GM19463 (cell line): Measurements from ENCODE around the gene CPB2.

Experiments
- ATAC-seq: cut with Tn5 transposase; IDR thresholded peaks from one replicate; pipeline ENCODE4 v1.9.1; 2021; ENCODE audit warnings: mild to moderate bottlenecking, moderate library complexity; ENCODE audit not compliant: unreplicated experiment

The CPB2 gene

GRCh38 chr13:46053162-46054012 lies 51.4 kb downstream of the CPB2 start:
- ATAC-seq = no peak

GRCh38 chr13:46052319-46053161 lies 52.3 kb downstream of the CPB2 start, which contains the start of gene ZC3H13:
ZC3H13 (minus strand) TSS chr13:46052746; CDS start chr13:46045507, 7,239 bp downstream.
- ATAC-seq = peak; percentile 100

- no peak for ATAC-seq
Observed at GRCh38 chr13:46051968-46052318, 52.9 kb downstream of the CPB2 start.

GRCh38 chr13:46050771-46051170 lies 54.1 kb downstream of the CPB2 start:
- ATAC-seq = no peak

- no peak for ATAC-seq
Observed at GRCh38 chr13:46045424-46045823, 59.4 kb downstream of the CPB2 start.

- no peak for ATAC-seq
Observed at GRCh38 chr13:46043647-46044046, 61.2 kb downstream of the CPB2 start.

- no peak for ATAC-seq
Observed at GRCh38 chr13:46041419-46041839, 63.4 kb downstream of the CPB2 start.

GRCh38 chr13:46040763-46041162 lies 64.1 kb downstream of the CPB2 start:
- no peak for ATAC-seq

GRCh38 chr13:46039411-46040182 lies 65.2 kb downstream of the CPB2 start:
- no peak for ATAC-seq

- no peak for ATAC-seq
Observed at GRCh38 chr13:46038296-46038695, 66.5 kb downstream of the CPB2 start.

GRCh38 chr13:46035066-46035465 lies 69.8 kb downstream of the CPB2 start:
- ATAC-seq = no peak

GRCh38 chr13:46032341-46032740 lies 72.5 kb downstream of the CPB2 start:
- ATAC-seq = no peak

- ATAC-seq = no peak
Observed at GRCh38 chr13:46031581-46032263, 73.1 kb downstream of the CPB2 start.

GRCh38 chr13:46025157-46025556 lies 79.7 kb downstream of the CPB2 start:
- no peak for ATAC-seq

GRCh38 chr13:46022481-46022880 lies 82.4 kb downstream of the CPB2 start:
- no peak for ATAC-seq

GRCh38 chr13:46016216-46016615 lies 88.6 kb downstream of the CPB2 start:
- no peak for ATAC-seq

- ATAC-seq = no peak
Observed at GRCh38 chr13:46015366-46015765, 89.5 kb downstream of the CPB2 start.

- ATAC-seq = no peak
Observed at GRCh38 chr13:46012404-46012803, 92.4 kb downstream of the CPB2 start.

GRCh38 chr13:46010148-46010547 lies 94.7 kb downstream of the CPB2 start:
- ATAC-seq = no peak

GRCh38 chr13:46008631-46009030 lies 96.2 kb downstream of the CPB2 start:
- no peak for ATAC-seq
